Trophoblast cell (in vitro differentiated cells and primary cell): ENCODE measurements around the gene IL1RAPL1.
"Not testable (repeated sequence)": the region's sequence is repeated elsewhere in the genome, so short reads cannot be mapped to it uniquely, and the experiment has no call there.

Experiments
- DNase-seq, 2 donors: peaks; one replicate each; pipeline ENCODE4 v3.0.0-alpha.2; 2016
- H2AFZ ChIP-seq: 2 replicates; pipeline ENCODE4 v1.6.1; 2013; ENCODE audit warnings: low read length, moderate library complexity, mild to moderate bottlenecking; ENCODE audit not compliant: insufficient read depth, poor library complexity
- H2AK5ac ChIP-seq: 2 replicates; pipeline ENCODE4 v1.6.1; 2013; ENCODE audit warnings: mild to moderate bottlenecking, low read length
- H2BK120ac ChIP-seq: 2 replicates; pipeline ENCODE4 v1.6.1; 2013; ENCODE audit warnings: low read length, mild to moderate bottlenecking, moderate library complexity; ENCODE audit not compliant: insufficient read depth, poor library complexity
- H2BK12ac ChIP-seq: 2 replicates; pipeline ENCODE4 v1.6.1; 2013; ENCODE audit warnings: mild to moderate bottlenecking, low read length, moderate library complexity
- H2BK5ac ChIP-seq: 2 replicates; pipeline ENCODE4 v1.6.1; 2013; ENCODE audit warnings: low read length, low read depth, moderate library complexity, mild to moderate bottlenecking; ENCODE audit not compliant: poor library complexity
- H3K14ac ChIP-seq: 2 replicates; pipeline ENCODE4 v1.6.1; 2013; ENCODE audit warnings: mild to moderate bottlenecking, low read length
- H3K18ac ChIP-seq: 2 replicates; pipeline ENCODE4 v1.6.1; 2013; ENCODE audit warnings: mild to moderate bottlenecking, low read length
- H3K23ac ChIP-seq: 2 replicates; pipeline ENCODE4 v1.6.1; 2013; ENCODE audit warnings: low read length
- H3K27ac ChIP-seq: 2 replicates; pipeline ENCODE4 v1.5.1; 2013; ENCODE audit warnings: low read depth, mild to moderate bottlenecking, inconsistent platforms, low read length, moderate library complexity
- H3K27me3 ChIP-seq: 2 replicates; pipeline ENCODE4 v1.6.1; 2013; ENCODE audit warnings: inconsistent platforms, mild to moderate bottlenecking, low read length, moderate library complexity; ENCODE audit not compliant: insufficient read depth
- H3K36me3 ChIP-seq, 2 experiments: 1 replicate in 1 of 2; 2 replicates in 1 of 2; pipeline ENCODE4 v1.6.1; 2013; ENCODE audit warnings: low read length in 2 of 2, mild to moderate bottlenecking in 2 of 2, moderate library complexity in 1 of 2; ENCODE audit not compliant: insufficient read depth in 2 of 2, control insufficient read depth in 1 of 2
- H3K4ac ChIP-seq: 2 replicates; pipeline ENCODE4 v1.6.1; 2013; ENCODE audit warnings: low read depth, mild to moderate bottlenecking, low read length, moderate library complexity
- H3K4me1 ChIP-seq, 2 experiments: 1 replicate in 1 of 2; 2 replicates in 1 of 2; pipeline ENCODE4 v1.6.1; 2013; ENCODE audit warnings: low read length in 2 of 2, mild to moderate bottlenecking in 2 of 2, moderate library complexity in 1 of 2; ENCODE audit not compliant: insufficient read depth in 2 of 2, control insufficient read depth in 1 of 2
- H3K4me2 ChIP-seq: 2 replicates; pipeline ENCODE4 v1.6.1; 2013; ENCODE audit warnings: inconsistent platforms, mild to moderate bottlenecking, low read length, moderate library complexity
- H3K4me3 ChIP-seq: 2 replicates; pipeline ENCODE4 v1.5.1; 2013; ENCODE audit warnings: mild to moderate bottlenecking, low read depth, low read length, inconsistent platforms
- H3K79me1 ChIP-seq: one replicate; pipeline ENCODE4 v1.6.1; 2013; ENCODE audit warnings: low read length
- H3K79me2 ChIP-seq: 2 replicates; pipeline ENCODE4 v1.6.1; 2013; ENCODE audit warnings: low read length, mild to moderate bottlenecking; ENCODE audit not compliant: control insufficient read depth, insufficient read depth, poor library complexity
- H3K9ac ChIP-seq: 2 replicates; pipeline ENCODE4 v1.6.1; 2013; ENCODE audit warnings: mild to moderate bottlenecking, low read length
- H3K9me3 ChIP-seq: 2 replicates; pipeline ENCODE4 v1.6.1; 2013; ENCODE audit warnings: low read depth, mild to moderate bottlenecking, control low read depth, inconsistent platforms, low read length; ENCODE audit not compliant: insufficient read depth
- H4K12ac ChIP-seq: 2 replicates; pipeline ENCODE4 v1.6.1; 2013; ENCODE audit warnings: low read depth, mild to moderate bottlenecking, low read length, moderate library complexity
- H4K8ac ChIP-seq: 2 replicates; pipeline ENCODE4 v1.6.1; 2013; ENCODE audit warnings: low read depth, mild to moderate bottlenecking, low read length, moderate library complexity
- H4K91ac ChIP-seq: one replicate; pipeline ENCODE4 v1.6.1; 2013; ENCODE audit warnings: low read depth, mild to moderate bottlenecking, low read length, moderate library complexity
- WGBS: extraction: QIAGEN DNeasy Blood & Tissue Kit; methylation state at CpG from one replicate; pipeline ENCODE4 v1.1.7; 2013; ENCODE audit warnings: missing lambda C conversion rate; ENCODE audit not compliant: insufficient read length, insufficient coverage; ENCODE audit errors: extremely low coverage; 5-methylcytosine and 5-hydroxymethylcytosine counted together

The IL1RAPL1 gene

GRCh38 chrX:29122817-29123216, 535.6 kb downstream of the IL1RAPL1 start:
- no CpG with 5 or more reads among the region's 2 CpGs for WGBS
- not testable (repeated sequence) for DNase-seq, H2BK12ac ChIP-seq, H3K9ac ChIP-seq, H3K9me3 ChIP-seq, H3K4ac ChIP-seq, H3K18ac ChIP-seq, H3K27me3 ChIP-seq, H3K14ac ChIP-seq, H4K12ac ChIP-seq, H4K91ac ChIP-seq, H3K79me2 ChIP-seq, H3K27ac ChIP-seq, H2AFZ ChIP-seq, H4K8ac ChIP-seq, H2AK5ac ChIP-seq, H2BK120ac ChIP-seq, H2BK5ac ChIP-seq, H3K4me3 ChIP-seq, H3K23ac ChIP-seq, H3K79me1 ChIP-seq, H3K4me1 ChIP-seq, H3K36me3 ChIP-seq, H3K4me2 ChIP-seq

- Histone ChIP-seq H2BK12ac (no peak overlapping the region), H3K23ac (no peak overlapping the region), H4K12ac (no peak overlapping the region), H3K4ac (no peak overlapping the region), H3K4me1 (no peaks in the 10 kb centered on the region), H3K4me3 (no peak overlapping the region), H3K79me2 (no peaks in the 10 kb centered on the region), H3K36me3 (no peaks in the 10 kb centered on the region), H3K9me3 (no peaks in the 10 kb centered on the region), H3K79me1 (no peaks in the 10 kb centered on the region), H4K8ac (no peak overlapping the region), H3K27me3 (no peaks in the 10 kb centered on the region), H2BK5ac (no peak overlapping the region), H2BK120ac (no peak overlapping the region), H4K91ac (no peak overlapping the region), H3K4me2 (no peak overlapping the region), H2AK5ac (no peak overlapping the region), H2AFZ (no peak overlapping the region), H3K27ac (no peak overlapping the region), H3K14ac (no peak overlapping the region), H3K18ac (no peak overlapping the region), H3K9ac (no peak overlapping the region)
- DNase-seq: no peak
- no CpG with 5 or more reads among the region's 4 CpGs for WGBS
Measured at GRCh38 chrX:29130905-29131304, 543.7 kb downstream of the IL1RAPL1 start.

DNA sequence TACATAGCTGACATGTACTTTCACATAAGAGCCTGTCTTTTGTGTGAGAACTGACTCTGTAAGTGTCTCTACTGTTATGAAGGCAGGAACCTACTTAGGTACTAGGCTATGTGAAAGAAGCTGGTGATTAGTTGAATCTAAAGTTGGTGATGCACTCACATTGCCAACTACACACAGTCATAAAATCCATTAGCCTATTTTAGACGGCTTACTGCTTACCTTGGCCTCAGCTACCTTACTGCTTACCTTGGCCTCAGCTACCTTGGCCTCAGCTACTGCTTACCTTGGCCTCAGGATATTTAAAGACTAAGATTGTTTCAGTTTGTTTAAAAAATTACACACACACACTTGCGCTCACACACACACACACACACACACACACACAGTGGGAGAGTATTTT, 549.7 kb downstream of the IL1RAPL1 start:
- WGBS: no CpG with 5 or more reads among the region's 2 CpGs
- no peak overlapping the region for H2BK120ac ChIP-seq
- no peak overlapping the region for H4K12ac ChIP-seq
- H3K79me1 ChIP-seq: no peaks in the 10 kb centered on the region
- H3K9me3 ChIP-seq: no peaks in the 10 kb centered on the region
- H3K36me3 ChIP-seq: no peaks in the 10 kb centered on the region
- H3K4me3 ChIP-seq: no peak overlapping the region
- no peak for DNase-seq
- H3K4ac ChIP-seq: no peak overlapping the region
- no peak overlapping the region for H4K91ac ChIP-seq
- no peaks in the 10 kb centered on the region for H3K27me3 ChIP-seq
- no peak overlapping the region for H2BK5ac ChIP-seq
- H4K8ac ChIP-seq: no peak overlapping the region
- H3K27ac ChIP-seq: no peak overlapping the region
- H2BK12ac ChIP-seq: no peak overlapping the region
- no peak overlapping the region for H3K4me2 ChIP-seq
- H3K79me2 ChIP-seq: no peaks in the 10 kb centered on the region
- no peak overlapping the region for H3K23ac ChIP-seq
- no peaks in the 10 kb centered on the region for H3K4me1 ChIP-seq
- H3K9ac ChIP-seq: no peak overlapping the region
- no peak overlapping the region for H2AK5ac ChIP-seq
- no peak overlapping the region for H3K14ac ChIP-seq
- no peak overlapping the region for H3K18ac ChIP-seq
- H2AFZ ChIP-seq: no peak overlapping the region

GRCh38 chrX:29138003-29138402, 550.8 kb downstream of the IL1RAPL1 start:
- DNase-seq: no peak
- no peaks in the 10 kb centered on the region for H3K9me3 ChIP-seq
- no peak overlapping the region for H2BK120ac ChIP-seq
- H4K8ac ChIP-seq: no peak overlapping the region
- H4K12ac ChIP-seq: no peak overlapping the region
- H2AFZ ChIP-seq: no peak overlapping the region
- no peak overlapping the region for H2AK5ac ChIP-seq
- WGBS: no CpG with 5 or more reads among the region's 2 CpGs
- H3K79me2 ChIP-seq: no peaks in the 10 kb centered on the region
- no peak overlapping the region for H2BK12ac ChIP-seq
- no peak overlapping the region for H3K14ac ChIP-seq
- H3K9ac ChIP-seq: no peak overlapping the region
- no peak overlapping the region for H3K4ac ChIP-seq
- H3K27ac ChIP-seq: no peak overlapping the region
- no peaks in the 10 kb centered on the region for H3K27me3 ChIP-seq
- H3K23ac ChIP-seq: no peak overlapping the region
- no peak overlapping the region for H3K18ac ChIP-seq
- H3K79me1 ChIP-seq: no peaks in the 10 kb centered on the region
- H3K4me1 ChIP-seq: no peaks in the 10 kb centered on the region
- no peak overlapping the region for H3K4me2 ChIP-seq
- H3K36me3 ChIP-seq: no peaks in the 10 kb centered on the region
- no peak overlapping the region for H3K4me3 ChIP-seq
- H2BK5ac ChIP-seq: no peak overlapping the region
- no peak overlapping the region for H4K91ac ChIP-seq
